Measurements from ENCODE around the gene FRMD4A.

DNA sequence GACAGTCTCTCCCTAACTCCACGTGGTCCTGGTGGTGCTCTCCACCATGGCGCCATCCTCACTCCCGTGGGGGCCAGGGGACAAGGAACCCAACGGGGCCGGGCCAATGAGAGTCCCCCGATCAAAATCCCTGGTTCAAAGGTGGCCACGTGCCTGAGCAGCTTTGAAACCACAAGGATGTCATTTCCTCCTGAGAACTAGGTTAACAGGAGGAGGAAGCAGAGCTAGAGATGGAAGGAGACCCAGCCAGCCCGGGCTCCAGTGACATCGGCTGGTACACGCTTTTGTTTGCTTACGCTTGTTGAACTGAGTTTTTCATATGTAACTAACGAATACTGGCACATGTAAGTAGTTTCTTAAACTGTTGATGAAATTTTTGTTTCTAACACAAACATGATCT is 682.3 kb downstream of the FRMD4A start:
- TF ChIP-seq POLR2A (IDR thresholded peaks at IDR 0.05; ENCODE audit: low read depth, low read length) (no peak), TAF1 (IDR thresholded peaks at IDR 0.05; ENCODE audit: borderline replicate concordance, low read depth, low read length) (no peak)

Measured in GM12892 (cell line).